ENCODE measurements around the gene CHST15. TPM values are rescaled to one million over a fixed set of nuclear protein-coding genes. Genes with fewer than 3 reads are reported as not detected.

Gene CHST15
- total and polyA plus RNA-seq, 2 donors from 2014 or later = 2.8 to 39.7 TPM

- Histone ChIP-seq H3K9ac (ENCODE audit: low read length in 3 of 3) (no peak overlapping the region), H3K4me3 (ENCODE audit: low read length in 3 of 3) (no peak overlapping the region), H3K9me3 (ENCODE audit: control insufficient read depth in 2 of 3, insufficient read depth in 1 of 3, low read length in 3 of 3) (no peaks in the 10 kb centered on the region), H3K36me3 (ENCODE audit: control insufficient read depth in 2 of 3, insufficient read depth in 3 of 3, low read length in 3 of 3) (peaks cover 0 to 2% (median 0%) of the 10 kb centered on the region in 3 donors), H3K27ac (ENCODE audit: low read depth in 2 of 2, low read length in 2 of 2) (no peak overlapping the region), H3K27me3 (ENCODE audit: control insufficient read depth, insufficient read depth, low read length) (no peaks in the 10 kb centered on the region), H3K4me1 (ENCODE audit: control insufficient read depth in 2 of 3, insufficient read depth in 2 of 3, low read depth in 1 of 3, low read length in 3 of 3) (peaks cover 0 to 6% (median 0%) of the 10 kb centered on the region in 3 donors)
- no peak for FAIRE-seq
- intact Hi-C loops (cut with DNase I) = no loop called here
- peak in 2 of 5 donors; percentile 25 to 35 for DNase-seq
- no peak for TF ChIP-seq CTCF (IDR thresholded peaks at IDR 0.05; ENCODE audit: borderline replicate concordance, extremely low read depth, insufficient read depth)
Measured at GRCh38 chr10:124007102-124007772, 86.2 kb downstream of the CHST15 start.

GRCh38 chr10:124006526-124006925 is 86.9 kb downstream of the CHST15 start:
- DNase-seq (peak in 2 of 5 donors; percentile 20 to 32), FAIRE-seq (no peak)
- no peaks in the 10 kb centered on the region for H3K9me3 ChIP-seq (ENCODE audit: control insufficient read depth in 2 of 3, insufficient read depth in 1 of 3, low read length in 3 of 3)
- H3K27ac ChIP-seq (ENCODE audit: low read depth in 2 of 2, low read length in 2 of 2) = no peak overlapping the region
- peaks cover 0 to 2% (median 0%) of the 10 kb centered on the region in 3 donors for H3K36me3 ChIP-seq (ENCODE audit: control insufficient read depth in 2 of 3, insufficient read depth in 3 of 3, low read length in 3 of 3)
- H3K9ac ChIP-seq (ENCODE audit: low read length in 3 of 3) = no peak overlapping the region
- no peak overlapping the region for H3K4me3 ChIP-seq (ENCODE audit: low read length in 3 of 3)
- peaks cover 0 to 6% (median 0%) of the 10 kb centered on the region in 3 donors for H3K4me1 ChIP-seq (ENCODE audit: control insufficient read depth in 2 of 3, insufficient read depth in 2 of 3, low read depth in 1 of 3, low read length in 3 of 3)
- TF ChIP-seq CTCF (IDR thresholded peaks at IDR 0.05; ENCODE audit: borderline replicate concordance, extremely low read depth, insufficient read depth) = no peak
- intact Hi-C loops (cut with DNase I) = no loop called here
- H3K27me3 ChIP-seq (ENCODE audit: control insufficient read depth, insufficient read depth, low read length) = no peaks in the 10 kb centered on the region

GRCh38 chr10:124005991-124006392 is 87.4 kb downstream of the CHST15 start:
- H3K36me3 ChIP-seq (ENCODE audit: control insufficient read depth in 2 of 3, insufficient read depth in 3 of 3, low read length in 3 of 3) = peaks cover 0 to 2% (median 0%) of the 10 kb centered on the region in 3 donors
- peak in 4 of 5 donors; percentile 29 to 65 (median 44) for DNase-seq
- intact Hi-C loops (cut with DNase I) = no loop called here

More at GRCh38 chr10:124005991-124006392, 87.4 kb downstream of the CHST15 start:
- Histone ChIP-seq H3K4me1 (ENCODE audit: control insufficient read depth in 2 of 3, insufficient read depth in 2 of 3, low read depth in 1 of 3, low read length in 3 of 3) (peaks cover 0 to 6% (median 0%) of the 10 kb centered on the region in 3 donors), H3K27ac (ENCODE audit: low read depth in 2 of 2, low read length in 2 of 2) (no peak overlapping the region), H3K27me3 (ENCODE audit: control insufficient read depth, insufficient read depth, low read length) (no peaks in the 10 kb centered on the region), H3K9ac (ENCODE audit: low read length in 3 of 3) (no peak overlapping the region), H3K4me3 (ENCODE audit: low read length in 3 of 3) (no peak overlapping the region), H3K9me3 (ENCODE audit: control insufficient read depth in 2 of 3, insufficient read depth in 1 of 3, low read length in 3 of 3) (no peaks in the 10 kb centered on the region)
- no peak for FAIRE-seq
- TF ChIP-seq CTCF (IDR thresholded peaks at IDR 0.05; ENCODE audit: borderline replicate concordance, extremely low read depth, insufficient read depth) = no peak
